HEK293 (cell line): ENCODE results near the gene OR2J3.

Experiments used
- BCL11A ChIP-seq: fragments of 450-650 bp; formaldehyde crosslinking; IDR thresholded peaks from 2 replicates; pipeline ENCODE4 v1.5.1; 2016; ENCODE audit warnings: low read depth, missing biosample characterization, missing genetic modification characterization
- CTCF ChIP-seq: fragments of 450-650 bp; formaldehyde crosslinking; IDR thresholded peaks from 2 replicates; pipeline ENCODE4 v1.5.1; 2016; ENCODE audit warnings: missing biosample characterization, missing genetic modification characterization
- KLF8 ChIP-seq: fragments of 450-650 bp; formaldehyde crosslinking; IDR thresholded peaks from 2 replicates; pipeline ENCODE4 v1.5.1; 2016; ENCODE audit warnings: missing biosample characterization, missing genetic modification characterization
- MEIS1 ChIP-seq: sonication (generic); formaldehyde crosslinking; IDR thresholded peaks from 2 replicates; pipeline ENCODE4 v1.8.1; 2022; ENCODE audit warnings: missing genetic modification reagents, mild to moderate bottlenecking, borderline replicate concordance
- MYNN ChIP-seq: fragments of 450-650 bp; formaldehyde crosslinking; IDR thresholded peaks from 2 replicates; pipeline ENCODE4 v1.5.1; 2016; ENCODE audit warnings: missing biosample characterization, missing genetic modification characterization, borderline replicate concordance
- RBAK ChIP-seq: fragments of 450-650 bp; formaldehyde crosslinking; IDR thresholded peaks from 2 replicates; pipeline ENCODE4 v1.5.1; 2016; ENCODE audit warnings: missing biosample characterization, missing genetic modification characterization
- REST ChIP-seq: fragments of 450-650 bp; formaldehyde crosslinking; IDR thresholded peaks from 2 replicates; pipeline ENCODE4 v1.5.1; 2016; ENCODE audit warnings: missing biosample characterization, missing genetic modification characterization
- ZFP41 ChIP-seq: fragments of 450-650 bp; formaldehyde crosslinking; IDR thresholded peaks from 2 replicates; pipeline ENCODE4 v1.5.1; 2016; ENCODE audit warnings: missing biosample characterization, missing genetic modification characterization, borderline replicate concordance

DNA sequence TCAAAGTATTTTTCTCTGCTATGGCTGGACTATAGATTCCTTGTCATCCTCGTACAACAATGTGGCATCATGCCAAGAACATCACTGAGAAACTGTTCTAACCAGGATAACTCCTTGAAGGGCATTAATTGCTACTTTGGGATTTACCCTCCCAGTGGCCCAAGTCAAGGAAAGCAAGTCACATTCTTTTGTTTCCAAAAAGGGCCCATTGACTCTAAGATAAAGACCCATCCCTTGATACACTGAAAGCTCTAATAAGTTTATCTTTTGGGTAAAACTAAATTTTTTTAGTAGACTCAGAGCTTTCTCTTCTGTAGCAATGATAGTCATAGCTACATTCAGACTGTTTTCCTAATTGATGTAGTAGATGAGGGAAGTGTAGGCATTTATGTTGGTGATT, at the start of gene OR2J3:
- TF ChIP-seq CTCF (tag by site-specific recombination) (no peak), MEIS1 (CRISPR knock-in tag) (no peak), REST (tag by site-specific recombination) (no peak), RBAK (tag by site-specific recombination) (no peak), KLF8 (tag by site-specific recombination) (no peak), ZFP41 (tag by site-specific recombination) (no peak), MYNN (tag by site-specific recombination) (no peak), BCL11A (no peak)
